ENCODE results near the gene MIDN. TPM values are rescaled to one million over a fixed set of nuclear protein-coding genes. Genes with fewer than 3 reads are reported as not detected.

MIDN gene
- total and polyA plus RNA-seq, 2 experiments from 2014 or later = 4.0 to 9.4 TPM

GRCh38 chr19:1267477-1268225, 19.3 kb downstream of the MIDN start:
- H3F3A ChIP-seq (ENCODE audit: insufficient read depth) = peaks cover 27% of the 10 kb centered on the region
- 38 to 41% methylated on average over 33 to 35 of the region's 35 CpGs for WGBS, 2 experiments (ENCODE audit: low coverage in 1 of 2, low lambda C conversion rate in 2 of 2, missing lambda C conversion rate in 2 of 2)
- H3K79me2 ChIP-seq (ENCODE audit: insufficient read depth) = peaks cover 44% of the 10 kb centered on the region
- H3K27ac ChIP-seq = peak overlapping the region; percentile 97; the same call in 1 of the 2 replicates
- H3K9me3 ChIP-seq (ENCODE audit: low read depth) = no peaks in the 10 kb centered on the region
- no peaks in the 10 kb centered on the region for H4K20me1 ChIP-seq (ENCODE audit: insufficient read depth)
- H3K4me3 ChIP-seq = peak overlapping the region; percentile 76
- peaks cover 17% of the 10 kb centered on the region; the same call in 1 of the 2 replicates for H3K36me3 ChIP-seq (ENCODE audit: low read depth)
- DNase-seq = peak; percentile 52
- peak overlapping the region; percentile 87 for H3K4me2 ChIP-seq (ENCODE audit: unreplicated experiment)
- H3K9me2 ChIP-seq (ENCODE audit: insufficient read depth) = no peaks in the 10 kb centered on the region
- no peak for TF ChIP-seq EZH2 (IDR thresholded peaks at IDR 0.05; ENCODE audit: insufficient read depth, poor library complexity, severe bottlenecking)
- TF ChIP-seq EZH2phosphoT487 (IDR thresholded peaks at IDR 0.05; ENCODE audit: insufficient read depth, low read depth) = no peak
- H3K27me3 ChIP-seq (replicated peaks; ENCODE audit: insufficient read depth) = no peaks in the 10 kb centered on the region
- peak overlapping the region; percentile 90 for H3K9ac ChIP-seq
- in situ Hi-C loops (cut with MboI) = no loop called here
- H3K4me1 ChIP-seq (ENCODE audit: insufficient read depth) = peaks cover 42% of the 10 kb centered on the region
- H2AFZ ChIP-seq = no peak overlapping the region

DNA sequence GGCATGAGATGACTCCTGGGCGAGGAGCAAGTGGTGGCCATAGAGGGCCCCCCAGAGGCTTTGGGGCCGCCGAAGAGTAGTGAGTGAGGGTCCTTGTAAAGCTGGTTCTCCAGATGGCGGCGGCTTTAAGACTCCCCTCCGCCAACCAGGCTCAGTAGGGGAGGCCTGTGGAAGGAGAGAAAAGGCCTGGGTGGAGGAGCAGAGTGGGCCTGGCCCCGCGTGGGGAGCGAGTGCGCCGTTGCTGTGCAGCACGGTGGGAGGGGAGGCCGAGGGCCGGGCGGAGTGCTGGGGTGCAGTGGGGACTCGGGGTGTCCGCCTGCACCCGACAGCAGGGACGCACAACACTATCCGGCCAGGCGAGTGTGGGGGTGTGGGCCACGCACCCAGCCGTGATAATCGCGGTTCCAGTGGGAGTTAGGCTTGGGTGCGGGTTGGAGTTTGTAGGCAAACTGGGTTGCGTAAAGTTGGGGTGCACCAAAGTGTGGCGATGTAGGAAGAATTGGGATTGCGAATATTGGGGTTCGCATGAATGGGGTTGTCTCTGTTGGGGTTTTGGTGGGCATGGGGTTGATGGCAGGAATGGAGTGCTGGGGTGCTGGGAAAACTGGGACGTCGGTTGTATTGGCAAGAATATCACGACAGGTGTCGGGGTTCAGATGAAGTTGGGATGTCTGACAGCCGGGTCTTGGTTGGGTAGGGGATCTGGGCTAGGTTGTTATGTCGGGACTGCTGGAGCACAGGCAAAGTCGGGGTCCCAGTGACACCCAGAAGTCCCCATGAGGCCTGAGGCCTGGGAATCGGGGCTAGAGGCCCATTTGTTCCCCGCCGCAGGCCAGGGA, 20.1 kb downstream of the MIDN start:
- no peak for TF ChIP-seq EZH2phosphoT487 (IDR thresholded peaks at IDR 0.05; ENCODE audit: insufficient read depth, low read depth)
- no peak for TF ChIP-seq EZH2 (IDR thresholded peaks at IDR 0.05; ENCODE audit: insufficient read depth, poor library complexity, severe bottlenecking)
- no peak overlapping the region for H2AFZ ChIP-seq
- WGBS, 2 experiments (ENCODE audit: low coverage in 1 of 2, low lambda C conversion rate in 2 of 2, missing lambda C conversion rate in 2 of 2) = 49 to 51% methylated on average over 31 to 40 of the region's 40 CpGs
- H3K4me1 ChIP-seq (ENCODE audit: insufficient read depth) = peaks cover 40% of the 10 kb centered on the region
- no peaks in the 10 kb centered on the region for H3K9me3 ChIP-seq (ENCODE audit: low read depth)
- peak overlapping the region; percentile 18 for H3K4me2 ChIP-seq (ENCODE audit: unreplicated experiment)
- H3K36me3 ChIP-seq (ENCODE audit: low read depth) = peaks cover 25% of the 10 kb centered on the region; the same call in 1 of the 2 replicates
- H3K79me2 ChIP-seq (ENCODE audit: insufficient read depth) = peaks cover 51% of the 10 kb centered on the region
- no peaks in the 10 kb centered on the region for H3K9me2 ChIP-seq (ENCODE audit: insufficient read depth)
- H3K4me3 ChIP-seq = no peak overlapping the region
- peak overlapping the region; percentile 73 for H3K27ac ChIP-seq
- in situ Hi-C loops (cut with MboI) = no loop called here
- H3K27me3 ChIP-seq (replicated peaks; ENCODE audit: insufficient read depth) = no peaks in the 10 kb centered on the region
- H4K20me1 ChIP-seq (ENCODE audit: insufficient read depth) = no peaks in the 10 kb centered on the region
- DNase-seq = no peak
- peak overlapping the region; percentile 63 for H3K9ac ChIP-seq
- H3F3A ChIP-seq (ENCODE audit: insufficient read depth) = peaks cover 32% of the 10 kb centered on the region

- peaks cover 32% of the 10 kb centered on the region for H3F3A ChIP-seq (ENCODE audit: insufficient read depth)
- H3K27ac ChIP-seq = peak within 1 kb of the TSS; percentile 97
- H3K27me3 ChIP-seq (replicated peaks; ENCODE audit: insufficient read depth) = no peaks in the 10 kb centered on the region
- H3K9me2 ChIP-seq (ENCODE audit: insufficient read depth) = no peaks in the 10 kb centered on the region
- H4K20me1 ChIP-seq (ENCODE audit: insufficient read depth) = no peaks in the 10 kb centered on the region
- peaks cover 31% of the 10 kb centered on the region; the same call in 1 of the 2 replicates for H3K36me3 ChIP-seq (ENCODE audit: low read depth)
- peak within 1 kb of the TSS; percentile 97 for H3K9ac ChIP-seq
- 0 to 1% methylated on average over 35 to 37 of the region's 50 CpGs for WGBS, 2 experiments (ENCODE audit: low coverage in 1 of 2, low lambda C conversion rate in 2 of 2, missing lambda C conversion rate in 2 of 2)
- peak within 1 kb of the TSS; percentile 84 for H3K4me3 ChIP-seq
- in situ Hi-C loops (cut with MboI) = no loop called here
- TF ChIP-seq EZH2phosphoT487 (IDR thresholded peaks at IDR 0.05; ENCODE audit: insufficient read depth, low read depth) (no peak), EZH2 (IDR thresholded peaks at IDR 0.05; ENCODE audit: insufficient read depth, poor library complexity, severe bottlenecking) (no peak)
- H2AFZ ChIP-seq = no peak within 1 kb of the TSS
- peak; percentile 100 for DNase-seq
- peaks cover 40% of the 10 kb centered on the region for H3K4me1 ChIP-seq (ENCODE audit: insufficient read depth)
- peaks cover 58% of the 10 kb centered on the region for H3K79me2 ChIP-seq (ENCODE audit: insufficient read depth)
- H3K9me3 ChIP-seq (ENCODE audit: low read depth) = no peaks in the 10 kb centered on the region
- peak within 1 kb of the TSS; percentile 95 for H3K4me2 ChIP-seq (ENCODE audit: unreplicated experiment)
Observed at GRCh38 chr19:1269065-1269477, 20.7 kb downstream of the MIDN start, which contains the start of gene CIRBP. Gene CIRBP (plus strand): TSS chr19:1269332. CDS start chr19:1270934, 1,602 bp downstream.

DNA sequence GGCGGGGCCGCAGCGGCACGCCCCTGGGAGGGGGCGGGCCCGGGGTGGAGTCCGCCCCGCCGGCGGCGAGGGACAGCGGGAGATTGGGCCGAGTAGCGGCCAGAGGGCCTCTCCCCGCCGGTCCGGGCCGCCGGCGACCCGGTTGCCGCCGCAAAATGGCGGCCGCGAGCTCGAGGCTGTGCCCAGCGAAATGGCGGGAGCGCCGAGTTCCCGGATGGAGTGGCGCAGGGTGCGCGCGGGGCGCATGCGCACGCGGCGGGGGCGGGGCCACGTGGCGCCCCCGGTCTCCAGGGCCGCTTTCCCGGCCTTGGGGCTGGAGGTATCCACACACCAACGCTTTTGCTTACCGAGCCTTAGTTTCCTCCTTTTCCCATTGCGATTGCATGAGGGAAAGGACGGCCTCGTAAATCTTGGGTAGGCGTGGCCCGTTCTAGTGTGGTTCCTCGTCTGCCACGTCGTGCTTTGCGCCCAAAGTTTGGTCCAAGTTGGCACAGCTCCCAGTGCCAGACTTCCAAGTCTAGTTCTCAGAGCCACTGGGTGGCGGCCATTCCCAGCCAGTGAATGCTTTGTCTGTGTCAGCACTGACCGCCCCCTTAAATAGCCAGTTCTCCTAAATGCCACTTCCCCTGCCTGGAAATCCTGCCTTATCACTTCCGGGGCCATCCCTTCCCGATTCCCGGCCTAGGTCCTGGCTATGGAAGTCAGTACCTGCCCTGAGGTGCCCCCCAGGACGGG, 21.3 kb downstream of the MIDN start:
- Histone ChIP-seq H3K36me3 (ENCODE audit: low read depth) (peaks cover 34% of the 10 kb centered on the region; the same call in 1 of the 2 replicates), H3K27me3 (replicated peaks; ENCODE audit: insufficient read depth) (no peaks in the 10 kb centered on the region), H3K9me3 (ENCODE audit: low read depth) (no peaks in the 10 kb centered on the region), H3K4me1 (ENCODE audit: insufficient read depth) (peaks cover 40% of the 10 kb centered on the region), H3F3A (ENCODE audit: insufficient read depth) (peaks cover 32% of the 10 kb centered on the region), H3K4me3 (peak overlapping the region; percentile 84), H3K27ac (peak overlapping the region; percentile 97), H3K4me2 (ENCODE audit: unreplicated experiment) (peak overlapping the region; percentile 95), H3K9ac (peak overlapping the region; percentile 97), H3K9me2 (ENCODE audit: insufficient read depth) (no peaks in the 10 kb centered on the region), H3K79me2 (ENCODE audit: insufficient read depth) (peaks cover 60% of the 10 kb centered on the region), H2AFZ (no peak overlapping the region), H4K20me1 (ENCODE audit: insufficient read depth) (no peaks in the 10 kb centered on the region)
- in situ Hi-C loops (cut with MboI) = no loop called here
- peak; percentile 96 for DNase-seq
- 0 to 1% methylated on average over 28 to 63 of the region's 64 CpGs for WGBS, 2 experiments (ENCODE audit: low coverage in 1 of 2, low lambda C conversion rate in 2 of 2, missing lambda C conversion rate in 2 of 2)
- TF ChIP-seq EZH2 (IDR thresholded peaks at IDR 0.05; ENCODE audit: insufficient read depth, poor library complexity, severe bottlenecking) (no peak), EZH2phosphoT487 (IDR thresholded peaks at IDR 0.05; ENCODE audit: insufficient read depth, low read depth) (no peak)

Measured in GM23248 (cell line).